ENCODE measurements around the gene CTRB1. TPM values are rescaled to one million over a fixed set of nuclear protein-coding genes. Genes with fewer than 3 reads are reported as not detected.

The CTRB1 gene
- total RNA-seq, 1 donor: not detected

DNA sequence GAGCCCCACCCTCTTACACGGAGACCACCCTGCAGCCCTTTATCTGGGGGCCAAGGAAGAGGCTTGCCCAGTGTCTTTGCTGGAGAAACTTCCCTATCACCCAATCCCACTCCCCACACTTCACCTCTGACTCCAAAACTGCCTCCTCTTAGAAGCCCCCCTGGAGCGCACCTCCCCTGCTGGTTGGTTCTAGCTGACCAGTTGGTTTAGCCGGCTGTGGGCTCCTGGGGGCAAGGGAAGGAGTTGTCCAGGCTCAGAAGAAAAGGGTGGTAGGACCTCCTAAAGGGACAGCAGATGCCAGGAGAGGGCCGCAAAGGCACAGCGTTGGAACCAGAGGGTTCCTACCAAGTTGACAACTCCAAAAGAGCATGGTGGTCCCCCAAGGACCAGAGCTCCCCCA lies 30.7 kb downstream of the CTRB1 start:
- Histone ChIP-seq H3K4me1 (ENCODE audit: insufficient read depth, low read length) (peaks cover 8% of the 10 kb centered on the region), H3K9me3 (ENCODE audit: low read depth, low read length) (no peaks in the 10 kb centered on the region), H3K4me3 (ENCODE audit: low read length) (no peak overlapping the region), H3K27me3 (ENCODE audit: insufficient read depth, low read length) (peaks cover 46% of the 10 kb centered on the region)

DNA sequence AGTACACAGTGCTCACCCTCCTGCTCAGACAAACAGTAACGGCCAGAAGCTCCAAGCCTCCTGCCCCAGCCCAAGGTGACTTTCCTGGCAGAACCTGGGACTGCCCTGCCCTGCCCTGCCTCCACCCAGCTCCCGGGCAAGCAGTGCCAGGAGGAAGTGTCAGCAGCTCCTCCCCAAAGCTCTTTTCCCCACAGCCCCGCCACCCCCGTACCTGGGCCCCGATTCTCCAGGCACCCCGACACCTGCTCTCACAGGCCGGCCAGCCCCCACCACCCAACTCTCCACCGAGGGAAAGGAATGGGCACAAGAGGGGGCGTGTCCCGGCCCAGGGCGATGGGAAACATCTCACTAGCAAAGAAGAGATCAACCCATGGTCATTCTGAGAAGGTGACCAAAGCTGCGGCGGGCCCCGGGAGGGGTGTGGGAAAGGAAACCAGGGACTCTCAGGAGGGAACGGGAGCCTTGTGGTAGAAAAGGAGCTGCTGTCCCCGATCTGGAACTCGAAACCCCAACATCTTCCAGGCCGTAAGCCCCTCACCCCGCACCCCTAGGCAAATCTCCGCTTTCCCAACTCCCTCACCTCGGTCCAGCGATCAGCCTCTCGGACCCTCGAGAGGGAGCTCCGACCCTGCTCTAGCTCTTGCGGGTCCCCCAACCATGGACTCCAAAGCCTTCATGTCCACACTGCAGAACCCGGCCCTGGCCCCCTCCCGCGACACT lies 31.5 kb downstream of the CTRB1 start:
- no peak overlapping the region for H3K4me3 ChIP-seq (ENCODE audit: low read length)
- H3K4me1 ChIP-seq (ENCODE audit: insufficient read depth, low read length): peaks cover 8% of the 10 kb centered on the region

DNA sequence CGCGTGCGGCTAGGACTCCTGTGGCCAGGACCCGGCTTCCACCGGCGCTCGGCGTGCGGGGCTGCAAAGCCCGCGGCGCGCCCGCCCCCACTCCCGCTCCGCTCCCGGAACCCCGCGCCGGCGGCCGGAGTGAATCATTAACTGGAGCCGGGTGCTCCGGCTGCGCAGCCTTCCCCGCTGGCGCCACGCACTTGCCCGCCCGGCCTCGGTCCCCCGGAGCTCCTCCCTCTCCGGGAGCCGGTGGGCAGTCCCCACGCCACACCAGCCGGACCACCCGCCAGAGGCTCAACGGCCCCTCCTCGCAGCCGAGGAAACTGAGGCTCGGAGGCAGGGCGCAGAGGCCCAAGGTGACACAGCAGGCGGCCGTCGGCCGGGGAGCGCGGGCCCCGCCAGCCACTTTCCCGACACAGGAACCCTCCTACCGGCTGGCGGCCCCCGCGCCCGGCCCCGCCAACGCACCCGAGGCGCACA lies 32.1 kb downstream of the CTRB1 start:
- peaks cover 54% of the 10 kb centered on the region for H3K27me3 ChIP-seq (ENCODE audit: insufficient read depth, low read length)
- no peak overlapping the region for H3K4me3 ChIP-seq (ENCODE audit: low read length)
- no peaks in the 10 kb centered on the region for H3K9me3 ChIP-seq (ENCODE audit: low read depth, low read length)
- peaks cover 8% of the 10 kb centered on the region for H3K4me1 ChIP-seq (ENCODE audit: insufficient read depth, low read length)

More for the DNA sequence above, 31.5 kb downstream of the CTRB1 start:
- Histone ChIP-seq H3K27me3 (ENCODE audit: insufficient read depth, low read length) (peaks cover 54% of the 10 kb centered on the region), H3K9me3 (ENCODE audit: low read depth, low read length) (no peaks in the 10 kb centered on the region)

DNA sequence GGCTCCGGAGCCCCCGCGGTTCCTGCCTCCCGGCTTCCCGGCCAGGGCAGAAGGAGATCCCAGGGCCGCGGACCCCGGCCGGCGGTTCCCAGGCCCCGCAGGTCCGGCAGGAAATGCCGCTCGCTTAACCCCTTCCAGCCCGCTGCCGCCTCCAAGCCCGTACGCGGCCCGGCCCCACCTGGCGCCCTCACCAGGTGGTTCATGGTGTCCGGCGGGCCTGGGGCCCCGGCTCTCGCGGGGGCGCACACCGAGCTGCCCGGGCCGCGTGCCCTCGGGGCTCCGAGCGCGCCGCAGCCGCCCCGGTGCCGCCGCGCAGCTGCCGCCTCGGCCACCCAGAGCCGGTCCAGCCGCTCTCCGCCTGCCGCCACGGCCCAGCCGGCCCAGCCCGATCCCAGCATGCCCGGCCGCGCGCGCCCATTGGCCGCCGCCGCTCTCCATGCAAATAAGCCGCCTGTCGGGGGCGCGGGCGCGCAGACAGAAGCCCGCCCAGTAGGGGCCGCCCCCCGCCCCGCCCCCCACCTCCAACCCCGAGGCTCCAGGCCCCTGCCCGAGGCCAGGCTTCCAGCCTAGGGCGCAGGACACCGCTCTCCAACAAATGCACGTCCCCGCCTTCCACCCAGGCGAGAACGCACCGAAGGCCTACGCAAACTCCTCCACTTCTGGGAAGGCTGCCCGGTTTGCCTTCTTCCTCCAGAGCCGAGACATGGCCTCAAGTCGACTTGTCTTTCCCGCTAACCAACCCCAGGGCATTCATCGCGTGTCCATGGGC lies 32.7 kb downstream of the CTRB1 start, which contains the start of gene BCAR1:
Gene BCAR1 (minus strand): TSS at position 345 of the 769 bp plus-strand sequence. CDS start 142 bp downstream, at position 203.
- Histone ChIP-seq H3K4me3 (ENCODE audit: low read length) (no peak within 1 kb of the TSS), H3K9me3 (ENCODE audit: low read depth, low read length) (no peaks in the 10 kb centered on the region), H3K4me1 (ENCODE audit: insufficient read depth, low read length) (peaks cover 8% of the 10 kb centered on the region), H3K27me3 (ENCODE audit: insufficient read depth, low read length) (peaks cover 54% of the 10 kb centered on the region)

DNA sequence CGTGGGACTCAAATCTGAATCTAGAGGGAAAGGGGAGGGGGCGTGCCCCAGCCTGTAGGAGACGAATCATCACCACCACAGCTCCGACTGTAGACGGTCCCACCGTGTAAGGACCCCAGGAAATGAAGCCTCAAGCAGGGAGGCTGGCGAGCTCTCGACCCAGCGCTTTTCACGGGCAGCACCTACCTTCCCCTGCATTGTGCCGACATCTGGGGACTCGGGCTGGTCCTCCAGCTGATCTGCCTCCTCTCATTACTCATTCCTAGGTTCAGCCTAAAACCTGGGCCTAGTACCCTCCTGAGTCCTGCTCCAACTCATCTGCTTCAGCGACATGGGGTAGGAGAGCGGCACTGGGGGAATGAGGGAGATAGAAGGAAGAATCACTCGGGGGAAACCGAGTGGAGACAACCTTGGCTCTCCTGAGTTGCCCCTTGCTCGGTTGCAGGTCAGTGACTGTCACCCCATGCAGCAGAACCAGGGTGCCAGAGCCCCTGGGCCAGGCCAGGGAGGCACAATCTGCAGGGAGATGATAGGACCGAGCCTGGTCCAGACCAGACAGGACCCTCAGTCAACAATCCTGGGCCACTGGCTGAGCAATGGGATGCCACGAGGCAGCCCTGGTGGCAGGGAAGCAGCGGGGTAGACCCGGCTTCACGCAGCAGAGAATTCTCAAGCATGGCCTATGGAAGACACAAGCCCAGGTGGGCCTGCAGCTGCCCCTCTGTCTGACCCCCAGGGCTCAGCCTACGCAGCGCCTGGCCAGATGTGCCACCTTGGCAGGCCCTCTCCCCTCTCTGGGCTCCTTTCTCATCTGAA lies 33.5 kb downstream of the CTRB1 start:
- H3K4me1 ChIP-seq (ENCODE audit: insufficient read depth, low read length): peaks cover 8% of the 10 kb centered on the region
- peaks cover 54% of the 10 kb centered on the region for H3K27me3 ChIP-seq (ENCODE audit: insufficient read depth, low read length)
- H3K4me3 ChIP-seq (ENCODE audit: low read length): no peak overlapping the region
- no peaks in the 10 kb centered on the region for H3K9me3 ChIP-seq (ENCODE audit: low read depth, low read length)

DNA sequence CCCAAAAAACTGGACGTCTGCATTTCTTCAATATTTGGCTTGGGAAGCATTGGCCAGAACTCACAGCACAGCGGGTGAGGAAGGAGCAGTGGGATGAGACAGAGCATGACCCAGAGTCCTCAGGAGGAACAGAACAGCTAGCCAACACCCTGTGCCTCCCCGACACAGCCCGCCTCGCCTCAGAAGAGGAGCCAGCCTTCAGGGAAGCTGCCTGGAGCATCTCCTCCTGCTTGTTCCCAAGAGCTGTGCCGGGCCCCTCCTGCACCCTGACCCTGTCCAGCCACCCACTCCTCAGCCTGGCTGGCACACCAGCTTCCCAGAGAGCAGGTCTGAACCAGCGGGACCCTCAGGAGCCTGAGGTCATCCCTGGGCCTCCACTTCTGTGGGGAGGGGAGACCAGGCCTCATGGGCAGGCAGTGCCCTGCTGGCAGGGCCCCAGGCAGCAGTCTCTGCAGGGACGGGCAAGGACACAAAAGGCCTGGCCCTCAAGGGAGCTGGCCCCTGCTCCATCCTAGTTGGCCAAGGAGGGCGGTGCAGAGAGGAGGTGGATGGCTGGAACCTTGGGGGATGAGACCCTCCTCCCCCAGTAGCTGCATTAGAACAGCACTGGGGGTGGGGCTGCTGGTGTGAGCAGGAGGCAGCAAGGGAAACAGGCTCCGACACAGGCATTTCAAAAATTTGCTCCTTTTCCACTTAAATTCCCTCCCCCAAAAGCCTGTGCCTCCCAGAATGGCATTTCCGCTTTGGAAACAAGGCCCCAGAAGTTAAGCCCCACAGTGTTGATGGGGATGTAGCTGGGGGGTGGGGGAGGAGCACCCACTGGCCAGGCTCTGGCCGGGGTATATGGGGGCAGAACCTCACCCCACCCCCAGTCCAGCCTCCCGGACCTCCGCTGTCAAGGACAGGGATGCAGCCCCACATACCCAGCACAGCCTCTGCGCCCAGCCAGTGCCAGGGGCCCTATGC lies 34.4 kb downstream of the CTRB1 start:
- peaks cover 49% of the 10 kb centered on the region for H3K27me3 ChIP-seq (ENCODE audit: insufficient read depth, low read length)
- H3K9me3 ChIP-seq (ENCODE audit: low read depth, low read length): no peaks in the 10 kb centered on the region
- peaks cover 8% of the 10 kb centered on the region for H3K4me1 ChIP-seq (ENCODE audit: insufficient read depth, low read length)
- no peak overlapping the region for H3K4me3 ChIP-seq (ENCODE audit: low read length)

DNA sequence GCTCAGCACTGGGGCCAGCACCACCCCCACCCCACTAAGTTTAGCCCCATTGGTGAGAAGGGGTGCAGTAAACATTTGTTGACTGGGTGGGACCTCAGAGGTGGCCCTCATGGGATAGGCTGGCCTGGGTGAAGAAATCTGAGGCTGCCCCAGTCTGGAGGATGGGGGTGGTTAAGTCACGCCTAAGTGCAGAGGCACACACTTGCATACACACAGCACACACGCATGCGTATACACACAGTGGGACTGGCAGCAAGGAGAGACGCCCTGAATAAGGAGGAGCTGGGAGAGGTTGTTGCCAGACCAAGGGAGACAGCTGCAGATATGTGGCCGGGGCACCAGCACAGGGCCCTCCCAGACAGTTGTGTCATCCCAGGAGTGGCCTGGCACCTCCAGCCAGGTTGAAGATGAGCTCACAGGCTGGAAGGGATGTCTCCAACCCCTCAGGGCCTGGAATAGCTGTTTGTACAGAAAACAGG lies 35.6 kb downstream of the CTRB1 start:
- Histone ChIP-seq H3K4me1 (ENCODE audit: insufficient read depth, low read length) (peaks cover 8% of the 10 kb centered on the region), H3K9me3 (ENCODE audit: low read depth, low read length) (no peaks in the 10 kb centered on the region), H3K4me3 (ENCODE audit: low read length) (no peak overlapping the region), H3K27me3 (ENCODE audit: insufficient read depth, low read length) (peaks cover 40% of the 10 kb centered on the region)

DNA sequence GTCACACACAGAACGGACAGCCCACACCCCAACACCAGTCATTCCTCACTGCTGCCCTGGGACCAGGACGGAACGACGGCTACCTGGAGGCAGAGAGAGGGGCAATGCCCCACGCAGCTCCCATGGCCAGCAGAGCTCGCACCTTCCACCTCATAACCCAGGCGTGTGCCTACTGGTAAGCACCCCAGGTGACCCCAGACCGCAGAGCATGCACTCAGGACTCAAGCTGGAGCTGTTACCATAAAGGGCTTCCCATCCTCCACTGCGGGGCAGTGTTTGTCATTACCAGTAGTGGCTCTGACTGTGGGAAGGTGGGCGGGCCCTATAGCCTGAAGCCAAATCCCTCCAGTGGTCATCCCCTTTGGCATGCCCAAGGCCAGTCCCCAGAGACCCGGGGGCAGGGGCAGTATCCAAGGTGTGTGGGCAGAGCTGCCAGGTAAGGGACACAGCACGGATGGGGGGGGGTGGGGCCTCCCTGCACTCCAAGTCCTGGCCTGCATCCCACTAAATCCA lies 37.3 kb downstream of the CTRB1 start:
- no peaks in the 10 kb centered on the region for H3K9me3 ChIP-seq (ENCODE audit: low read depth, low read length)
- peaks cover 25% of the 10 kb centered on the region for H3K27me3 ChIP-seq (ENCODE audit: insufficient read depth, low read length)
- H3K4me3 ChIP-seq (ENCODE audit: low read length): no peak overlapping the region
- H3K4me1 ChIP-seq (ENCODE audit: insufficient read depth, low read length): peaks cover 2% of the 10 kb centered on the region

DNA sequence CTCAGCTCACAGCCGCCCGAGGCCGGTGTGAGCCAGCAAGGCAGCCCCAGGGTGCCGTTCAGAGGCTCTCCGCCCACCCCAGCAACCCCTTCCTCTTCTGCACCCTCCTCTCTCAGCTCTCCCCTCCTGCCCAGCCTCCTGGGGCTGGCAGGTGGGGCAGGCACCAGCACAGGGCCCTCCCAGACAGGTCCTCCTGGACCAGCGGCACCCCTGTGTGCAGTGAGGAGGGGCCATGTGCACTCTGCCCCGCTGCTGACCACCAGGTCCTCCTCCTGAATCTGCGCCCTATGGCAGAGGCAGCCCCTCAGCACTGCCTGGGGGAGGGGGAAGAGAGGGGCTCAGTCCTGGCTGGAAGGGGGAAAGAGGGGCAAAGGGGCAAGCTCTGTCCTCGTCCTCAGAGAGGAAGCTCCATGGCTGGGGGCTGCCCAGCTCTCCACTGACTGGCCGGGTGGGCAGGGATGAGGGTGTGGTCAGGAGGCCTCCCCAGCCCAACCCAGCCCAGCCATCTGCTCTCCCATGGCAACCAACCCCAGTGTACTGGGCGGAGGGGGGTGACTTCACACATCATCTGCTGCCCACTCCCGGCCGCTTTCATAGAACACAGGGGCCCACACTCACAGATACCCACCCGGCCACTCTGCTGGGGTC lies 38.0 kb downstream of the CTRB1 start:
- no peaks in the 10 kb centered on the region for H3K9me3 ChIP-seq (ENCODE audit: low read depth, low read length)
- H3K4me3 ChIP-seq (ENCODE audit: low read length): no peak overlapping the region
- peaks cover 24% of the 10 kb centered on the region for H3K27me3 ChIP-seq (ENCODE audit: insufficient read depth, low read length)
- H3K4me1 ChIP-seq (ENCODE audit: insufficient read depth, low read length): no peaks in the 10 kb centered on the region

DNA sequence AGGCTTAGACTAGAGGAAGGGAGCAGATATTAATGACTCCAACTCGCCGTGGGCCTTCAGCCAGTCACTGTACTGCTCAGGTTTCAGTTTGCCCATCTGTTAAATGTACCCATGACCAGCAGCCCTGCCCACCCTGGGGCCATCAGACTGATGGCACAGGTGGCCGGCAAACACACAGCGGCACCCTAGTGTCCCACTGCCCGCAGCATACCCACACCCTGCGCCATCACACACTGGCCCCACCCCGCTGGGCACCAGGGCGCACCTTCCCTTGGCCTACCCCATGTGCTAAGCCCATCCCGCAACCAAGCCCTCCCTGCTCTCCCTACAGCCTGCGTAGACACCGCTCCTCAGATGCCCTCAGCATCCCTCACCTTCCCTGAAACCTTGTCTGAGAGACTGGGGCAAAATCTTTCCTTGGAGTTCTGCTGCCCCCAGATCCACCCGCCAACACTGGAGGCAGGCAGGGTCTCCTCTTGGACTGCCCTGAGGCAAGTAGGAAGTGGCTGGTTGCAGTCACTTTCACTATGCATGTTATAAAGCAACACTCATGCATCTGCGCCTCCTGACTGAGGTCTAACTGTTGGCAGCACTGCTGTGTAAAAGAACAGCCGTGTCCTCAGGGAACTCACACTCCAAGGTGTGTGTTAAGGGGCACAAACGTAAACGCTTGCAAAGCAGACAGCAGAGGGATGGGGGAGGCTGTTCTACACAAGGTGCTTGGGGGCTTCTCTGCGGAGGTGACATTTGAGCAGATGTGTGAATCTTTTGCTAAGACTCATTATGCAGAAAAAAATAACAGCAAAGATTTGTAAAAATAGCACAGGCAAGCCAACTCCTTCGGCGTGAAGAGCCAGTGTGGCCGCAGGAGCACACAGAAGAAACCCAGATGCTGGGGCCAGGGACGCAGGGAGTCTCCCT lies 39.4 kb downstream of the CTRB1 start:
- Histone ChIP-seq H3K9me3 (ENCODE audit: low read depth, low read length) (no peaks in the 10 kb centered on the region), H3K27me3 (ENCODE audit: insufficient read depth, low read length) (peaks cover 16% of the 10 kb centered on the region), H3K4me3 (ENCODE audit: low read length) (no peak overlapping the region), H3K4me1 (ENCODE audit: insufficient read depth, low read length) (no peaks in the 10 kb centered on the region)

DNA sequence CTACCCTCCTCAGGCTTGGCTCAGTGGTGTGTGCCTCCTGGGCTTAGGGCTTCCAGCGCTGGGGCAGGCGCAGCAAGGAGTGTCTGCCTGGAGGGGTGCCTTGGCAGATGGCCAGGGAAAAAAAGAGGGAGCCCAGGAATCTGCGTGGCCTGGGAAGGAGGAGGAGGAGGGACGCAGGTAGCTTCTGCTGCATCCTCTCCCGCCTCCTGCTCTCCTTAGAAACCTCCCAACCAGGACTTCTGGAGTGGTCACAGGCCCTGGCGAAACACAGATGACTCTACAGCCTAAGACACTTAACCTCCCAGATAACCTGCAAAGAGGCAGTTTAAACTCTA lies 40.0 kb downstream of the CTRB1 start:
- Histone ChIP-seq H3K27me3 (ENCODE audit: insufficient read depth, low read length) (peaks cover 19% of the 10 kb centered on the region), H3K4me1 (ENCODE audit: insufficient read depth, low read length) (no peaks in the 10 kb centered on the region), H3K4me3 (ENCODE audit: low read length) (no peak overlapping the region), H3K9me3 (ENCODE audit: low read depth, low read length) (no peaks in the 10 kb centered on the region)

DNA sequence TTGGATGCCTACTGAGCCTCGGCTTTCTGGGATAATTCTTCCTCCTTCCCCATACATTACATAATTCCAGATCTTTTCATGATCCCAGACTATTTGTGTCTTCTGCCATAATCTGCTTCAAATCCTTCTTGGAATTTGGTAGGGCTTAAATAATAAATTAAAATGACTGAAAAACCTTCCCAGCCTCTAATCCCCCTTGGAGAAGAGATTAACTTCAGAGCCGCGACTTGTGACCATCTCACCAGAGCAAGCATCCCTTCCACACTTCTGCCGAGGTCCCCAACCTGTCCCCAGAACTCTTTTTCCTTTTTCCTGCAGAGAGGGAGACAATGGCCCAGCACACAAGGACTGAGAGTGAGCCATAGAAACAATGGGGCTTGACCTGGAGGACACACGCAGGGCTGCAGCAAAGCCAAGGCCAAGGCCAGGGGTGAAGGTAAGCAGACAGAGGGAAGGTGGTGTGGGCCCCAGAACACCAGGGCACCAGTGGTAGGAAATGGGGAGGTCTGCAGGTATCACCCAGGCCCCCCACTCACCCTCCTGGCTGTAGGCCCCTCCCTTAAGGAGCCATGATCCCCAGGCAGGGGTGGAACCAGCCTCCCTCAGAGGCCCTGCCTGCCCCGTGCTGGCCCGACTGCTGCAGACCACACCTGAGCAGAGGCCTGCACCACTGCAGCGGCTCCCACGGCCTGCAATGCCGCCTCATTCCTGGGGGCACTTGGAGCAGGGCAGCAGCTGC lies 42.2 kb downstream of the CTRB1 start:
- peaks cover 8% of the 10 kb centered on the region for H3K4me1 ChIP-seq (ENCODE audit: insufficient read depth, low read length)
- peaks cover 30% of the 10 kb centered on the region for H3K27me3 ChIP-seq (ENCODE audit: insufficient read depth, low read length)
- no peaks in the 10 kb centered on the region for H3K9me3 ChIP-seq (ENCODE audit: low read depth, low read length)
- H3K4me3 ChIP-seq (ENCODE audit: low read length): no peak overlapping the region
